Mucosa of descending colon (tissue), 3 donors: Measurements from ENCODE around the gene C2CD4D. TPM values are rescaled to one million over a fixed set of nuclear protein-coding genes. Genes with fewer than 3 reads are reported as not detected.

Experiments used
- ATAC-seq: fragments of 200-7000 bp; cut with Tn5 transposase; one replicate; pipeline ENCODE4 v1.9.1; 2020; ENCODE audit warnings: mild to moderate bottlenecking, moderate library complexity
- DNase-seq, 3 donors: peaks; one replicate each; pipeline ENCODE4 v3.0.0-alpha.2; 2020
- H3K36me3 ChIP-seq: fragments of 200-600 bp; one replicate; pipeline ENCODE4 v1.8.0; 2021; ENCODE audit warnings: low read depth, mild to moderate bottlenecking
- H3K4me1 ChIP-seq: fragments of 200-600 bp; one replicate; pipeline ENCODE4 v1.8.0; 2021; ENCODE audit warnings: low read depth, mild to moderate bottlenecking
- H3K4me3 ChIP-seq: fragments of 200-600 bp; one replicate; pipeline ENCODE4 v1.8.0; 2021; ENCODE audit warnings: mild to moderate bottlenecking
- H3K9me3 ChIP-seq: fragments of 200-600 bp; one replicate; pipeline ENCODE4 v1.8.0; 2021; ENCODE audit warnings: mild to moderate bottlenecking
- CTCF ChIP-seq: fragments of 200-600 bp; IDR thresholded peaks from one replicate; pipeline ENCODE4 v1.8.0; 2022; ENCODE audit warnings: antibody characterized with exemption, mild to moderate bottlenecking
- intact Hi-C, 2 donors: fragments of 100-400 bp; cut with DNase I in 1 of 2; cut with micrococcal nuclease in 1 of 2; formaldehyde crosslinking; loops; one replicate each; pipeline versions ENCODE4 v1.11.0 to v1.11.1; 2022; cut with DNase I, micrococcal nuclease
- total RNA-seq, 3 donors: library from RNA; stranded (reverse); fragmentation: NEBNext Ultra II Directional in 2 of 3; extraction: Animal tissue kit (Norgen Biotek cat#: 25700) in 2 of 3; gene quantifications; one replicate each; pipeline versions ENCODE4 v1.2.1 to v1.2.4, GENCODE V29; 2021 to 2023
- donor health status: DM: no; HTN: no; CAD: no; lungs with moderate emphysema.
- donor health status: DM: no; HTN: no; CAD: no.
- donor health status: DM: no; HTN: yes; CAD: no.

C2CD4D gene
- total RNA-seq, 3 donors from 2014 or later, result 0.51 to 1.0 (median 0.61) TPM

- DNase-seq (no peak), ATAC-seq (no peak)
- Histone ChIP-seq H3K36me3 (no peaks in the 10 kb centered on the region), H3K9me3 (no peaks in the 10 kb centered on the region), H3K4me3 (no peak overlapping the region), H3K4me1 (no peaks in the 10 kb centered on the region)
- intact Hi-C loops, result no loop called here
- TF ChIP-seq CTCF, result no peak
Observed at GRCh38 chr1:151825751-151826660, 13.6 kb downstream of the C2CD4D start.

- ATAC-seq (no peak), DNase-seq (no peak)
- H3K36me3 ChIP-seq, result no peaks in the 10 kb centered on the region
- no peaks in the 10 kb centered on the region for H3K4me1 ChIP-seq
- H3K4me3 ChIP-seq, result no peak overlapping the region
- intact Hi-C loops, result no loop called here
- H3K9me3 ChIP-seq, result no peaks in the 10 kb centered on the region
- no peak for TF ChIP-seq CTCF
Observed at GRCh38 chr1:151825204-151825603, 14.4 kb downstream of the C2CD4D start.

GRCh38 chr1:151823175-151823574, 16.4 kb downstream of the C2CD4D start:
- ATAC-seq (no peak), DNase-seq (no peak)
- H3K36me3 ChIP-seq, result no peaks in the 10 kb centered on the region
- H3K4me1 ChIP-seq, result no peaks in the 10 kb centered on the region
- no peaks in the 10 kb centered on the region for H3K9me3 ChIP-seq
- intact Hi-C loops, result no loop called here
- no peak overlapping the region for H3K4me3 ChIP-seq
- no peak for TF ChIP-seq CTCF

GRCh38 chr1:151822404-151822803, 17.2 kb downstream of the C2CD4D start:
- no peak for ATAC-seq
- DNase-seq, result no peak
- Histone ChIP-seq H3K4me3 (no peak overlapping the region), H3K4me1 (no peaks in the 10 kb centered on the region), H3K9me3 (no peaks in the 10 kb centered on the region), H3K36me3 (no peaks in the 10 kb centered on the region)
- TF ChIP-seq CTCF, result no peak
- intact Hi-C loops, result no loop called here

GRCh38 chr1:151820940-151821339, 18.7 kb downstream of the C2CD4D start:
- intact Hi-C loops, result no loop called here
- Histone ChIP-seq H3K9me3 (no peaks in the 10 kb centered on the region), H3K4me1 (no peaks in the 10 kb centered on the region), H3K36me3 (no peaks in the 10 kb centered on the region), H3K4me3 (no peak overlapping the region)
- TF ChIP-seq CTCF, result no peak
- ATAC-seq (peak; percentile 28), DNase-seq (no peak)
